Mesodermal cell (in vitro differentiated cells): ENCODE data around the gene ICAM1.
"Not testable (repeated sequence)": the region's sequence is repeated elsewhere in the genome, so short reads cannot be mapped to it uniquely, and the experiment has no call there.

ENCODE experiments used
- H3K27ac ChIP-seq: 2 replicates; pipeline ENCODE4 v1.7.0; 2013; ENCODE audit warnings: mild to moderate bottlenecking, low read depth, low read length, moderate library complexity; ENCODE audit not compliant: severe bottlenecking
- H3K36me3 ChIP-seq: 2 replicates; pipeline ENCODE4 v1.7.1; 2013; ENCODE audit warnings: mild to moderate bottlenecking, low read length, moderate library complexity; ENCODE audit not compliant: control insufficient read depth, insufficient read depth
- H3K4me1 ChIP-seq: one replicate; pipeline ENCODE4 v1.7.1; 2013; ENCODE audit warnings: mild to moderate bottlenecking, low read length; ENCODE audit not compliant: insufficient read depth, control insufficient read depth, poor library complexity, severe bottlenecking
- H3K4me3 ChIP-seq: 2 replicates; pipeline ENCODE4 v1.7.0; 2013; ENCODE audit warnings: low read length, control low read depth, mild to moderate bottlenecking; ENCODE audit not compliant: insufficient read depth, poor library complexity, severe bottlenecking; ENCODE audit errors: extremely low read depth
- H3K9me3 ChIP-seq: 2 replicates; pipeline ENCODE4 v1.7.1; 2013; ENCODE audit warnings: mild to moderate bottlenecking, low read length, moderate library complexity; ENCODE audit not compliant: control insufficient read depth
- WGBS, 2 experiments: methylation state at CpG; one replicate each; pipeline ENCODE4 v1.1.5; 2013; ENCODE audit warnings: missing lambda C conversion rate in 2 of 2; ENCODE audit not compliant: insufficient coverage in 2 of 2; 5-methylcytosine and 5-hydroxymethylcytosine counted together

Gene ICAM1

GRCh38 chr19:10230173-10230860 lies 40.6 kb upstream of the ICAM1 start:
- H3K27ac ChIP-seq, result peak overlapping the region; percentile 80
- H3K36me3 ChIP-seq, result peaks cover 3% of the 10 kb centered on the region
- no peaks in the 10 kb centered on the region for H3K9me3 ChIP-seq
- H3K4me1 ChIP-seq, result peaks cover 4% of the 10 kb centered on the region
- 1% methylated on average over 29 to 48 of the region's 70 CpGs for WGBS, 2 experiments
- H3K4me3 ChIP-seq, result peak overlapping the region; percentile 83

GRCh38 chr19:10230861-10231611 lies 39.9 kb upstream of the ICAM1 start, which contains the start of gene S1PR2:
S1PR2 (minus strand) TSS chr19:10231331; CDS start chr19:10224905, 6,426 bp downstream.
- Histone ChIP-seq H3K4me3 (peak within 1 kb of the TSS; percentile 83), H3K36me3 (no peaks in the 10 kb centered on the region), H3K9me3 (no peaks in the 10 kb centered on the region), H3K27ac (peak within 1 kb of the TSS; percentile 80), H3K4me1 (peaks cover 6% of the 10 kb centered on the region)
- WGBS, 2 experiments, result 1% methylated on average over 38 of the region's 73 CpGs

- WGBS, 2 experiments, result 80 to 86% methylated on average over 7 to 8 of the region's 8 CpGs
- peak overlapping the region; percentile 83 for H3K4me3 ChIP-seq
- H3K4me1 ChIP-seq, result peaks cover 10% of the 10 kb centered on the region
- H3K36me3 ChIP-seq, result no peaks in the 10 kb centered on the region
- no peaks in the 10 kb centered on the region for H3K9me3 ChIP-seq
- H3K27ac ChIP-seq, result peak overlapping the region; percentile 80
These were observed 39.2 kb upstream of the ICAM1 start for GRCh38 chr19:10231612-10232228.

GRCh38 chr19:10233946-10234345 lies 37.0 kb upstream of the ICAM1 start:
- Histone ChIP-seq H3K4me3 (no peak overlapping the region), H3K9me3 (no peaks in the 10 kb centered on the region), H3K4me1 (peaks cover 6% of the 10 kb centered on the region), H3K36me3 (no peaks in the 10 kb centered on the region), H3K27ac (no peak overlapping the region)
- 77 to 81% methylated on average over 3 of the region's 4 CpGs for WGBS, 2 experiments

- H3K4me3 ChIP-seq, result no peak overlapping the region
- no peaks in the 10 kb centered on the region for H3K36me3 ChIP-seq
- no CpG with 5 or more reads among the region's 4 CpGs for WGBS, 2 experiments
- peaks cover 6% of the 10 kb centered on the region for H3K4me1 ChIP-seq
- H3K9me3 ChIP-seq, result no peaks in the 10 kb centered on the region
- H3K27ac ChIP-seq, result no peak overlapping the region
These were observed 35.9 kb upstream of the ICAM1 start for GRCh38 chr19:10235003-10235402.

GRCh38 chr19:10235409-10235808 lies 35.5 kb upstream of the ICAM1 start:
- WGBS, 2 experiments, result 81% methylated on average over 4 of the region's 7 CpGs; no CpG with 5 or more reads in 1 of the 2 experiments
- not testable (repeated sequence) for H3K9me3 ChIP-seq, H3K36me3 ChIP-seq, H3K4me1 ChIP-seq, H3K4me3 ChIP-seq, H3K27ac ChIP-seq

GRCh38 chr19:10237702-10238101 lies 33.2 kb upstream of the ICAM1 start:
- H3K4me3 ChIP-seq, result no peak overlapping the region
- H3K9me3 ChIP-seq, result no peaks in the 10 kb centered on the region
- no peak overlapping the region for H3K27ac ChIP-seq
- no peaks in the 10 kb centered on the region for H3K36me3 ChIP-seq
- H3K4me1 ChIP-seq, result peaks cover 8% of the 10 kb centered on the region
- WGBS, 2 experiments, result 97% methylated on average over 4 of the region's 6 CpGs; no CpG with 5 or more reads in 1 of the 2 experiments

- H3K4me1 ChIP-seq, result peaks cover 10% of the 10 kb centered on the region
- no peaks in the 10 kb centered on the region for H3K36me3 ChIP-seq
- H3K9me3 ChIP-seq, result no peaks in the 10 kb centered on the region
- no peak overlapping the region for H3K27ac ChIP-seq
- WGBS, 2 experiments, result 91 to 93% methylated on average over 6 to 7 of the region's 12 CpGs
- no peak overlapping the region for H3K4me3 ChIP-seq
These were observed 32.6 kb upstream of the ICAM1 start for GRCh38 chr19:10238172-10238783.

GRCh38 chr19:10241826-10242449 lies 29.0 kb upstream of the ICAM1 start:
- WGBS, 2 experiments, result 88 to 94% methylated on average over 7 to 10 of the region's 11 CpGs
- H3K36me3 ChIP-seq, H3K4me3 ChIP-seq, H3K9me3 ChIP-seq, H3K4me1 ChIP-seq, H3K27ac ChIP-seq: not testable (repeated sequence)

- Histone ChIP-seq H3K9me3 (no peaks in the 10 kb centered on the region), H3K4me3 (no peak overlapping the region), H3K36me3 (no peaks in the 10 kb centered on the region), H3K4me1 (peaks cover 4% of the 10 kb centered on the region), H3K27ac (no peak overlapping the region)
- 89 to 91% methylated on average over 7 of the region's 7 CpGs for WGBS, 2 experiments
These were observed 27.3 kb upstream of the ICAM1 start for GRCh38 chr19:10243606-10244005.
